A549 (cell line): ENCODE measurements around the gene FER1L5. TPM values are rescaled to one million over a fixed set of nuclear protein-coding genes. Genes with fewer than 3 reads are reported as not detected.
"Not testable (repeated sequence)": the region's sequence is repeated elsewhere in the genome, so short reads cannot be mapped to it uniquely, and the experiment has no call there.

Experiments used
- ATAC-seq, 2 experiments: fragments of 200-7000 bp in 1 of 2; fragments of >200 bp in 1 of 2; cut with Nextera tagmentation in 1 of 2; cut with Tn5 transposase in 1 of 2; 3 replicates each; pipeline versions ENCODE4 v1.8.0 to v1.9.1; 2018 to 2020; ENCODE audit warnings: mild to moderate bottlenecking in 1 of 2, moderate library complexity in 1 of 2
- CTCF ChIA-PET: fragments of 300-600 bp; sonication (Branson Sonifier 250); formaldehyde crosslinking; extraction: SDS; loops from one replicate; lab custom pipeline; 2021; ENCODE audit warnings: antibody characterized with exemption, inconsistent platforms; lab: Yijun Ruan, JAX
- POLR2A ChIA-PET: fragments of 350-600 bp; formaldehyde crosslinking; extraction: SDS; loops from one replicate; lab custom pipeline; 2021; ENCODE audit warnings: antibody characterized with exemption, inconsistent platforms; lab: Yijun Ruan, JAX
- DNase-seq, 2 experiments: peaks; one replicate each; pipeline versions ENCODE4 v3.0.0 to v3.0.0-alpha.2; 2011 to 2016; ENCODE audit warnings: low read depth in 1 of 2, low spot score in 1 of 2
- FAIRE-seq: peaks from 2 replicates; lab custom pipeline; 2011; peaks lifted over from hg19 to GRCh38; lab: Jason Lieb, UNC
- H3K27ac ChIP-seq, 2 experiments: fragments of >200 bp; sonication (Bioruptor Twin); formaldehyde crosslinking; 3 replicates each; pipeline ENCODE4 v1.5.1; 2016 to 2017
- H3K4me1 ChIP-seq: fragments of >200 bp; sonication (Bioruptor Twin); formaldehyde crosslinking; 3 replicates; pipeline ENCODE4 v1.6.1; 2016
- H3K4me2 ChIP-seq: fragments of >200 bp; sonication (Bioruptor Twin); formaldehyde crosslinking; 3 replicates; pipeline ENCODE4 v1.6.1; 2016
- H3K4me3 ChIP-seq: fragments of >200 bp; sonication (Bioruptor Twin); formaldehyde crosslinking; 3 replicates; pipeline ENCODE4 v1.5.1; 2016
- H3K9me3 ChIP-seq: fragments of >200 bp; sonication (Bioruptor Twin); formaldehyde crosslinking; 3 replicates; pipeline ENCODE4 v1.6.1; 2016
- BHLHE40 ChIP-seq: IDR thresholded peaks from 2 replicates; pipeline ENCODE4 v1.6.1; 2012; ENCODE audit warnings: low read depth, low read length, inconsistent platforms
- CBX2 ChIP-seq: fragments of 200-600 bp; sonication (generic); IDR thresholded peaks from 2 replicates; pipeline ENCODE4 v1.6.1; 2016; ENCODE audit warnings: low read depth, mild to moderate bottlenecking, borderline replicate concordance
- CBX8 ChIP-seq: fragments of 200-600 bp; sonication (generic); IDR thresholded peaks from 2 replicates; pipeline ENCODE4 v1.6.1; 2016
- CEBPB ChIP-seq, 2 experiments: fragments of >200 bp in 1 of 2; sonication (Bioruptor Twin) in 1 of 2; formaldehyde crosslinking in 1 of 2; IDR thresholded peaks; 2 replicates each; pipeline ENCODE4 v1.6.1; 2012 to 2016
- CHD2 ChIP-seq: fragments of 150-350 bp; IDR thresholded peaks from 2 replicates; pipeline ENCODE4 v1.6.1; 2014; ENCODE audit warnings: low read length; ENCODE audit not compliant: partially characterized antibody
- CTCF ChIP-seq: fragments of >200 bp; sonication (Bioruptor Twin); formaldehyde crosslinking; IDR thresholded peaks from 3 replicates; pipeline ENCODE4 v1.5.1; 2016
- E2F6 ChIP-seq: IDR thresholded peaks from 2 replicates; pipeline ENCODE4 v1.6.1; 2012; ENCODE audit warnings: low read depth, borderline replicate concordance
- ELK1 ChIP-seq: fragments of 150-350 bp; IDR thresholded peaks from 2 replicates; pipeline ENCODE4 v1.6.1; 2014; ENCODE audit warnings: low read depth, mild to moderate bottlenecking, low read length
- EP300 ChIP-seq, 2 experiments: fragments of >200 bp; sonication (Bioruptor Twin); formaldehyde crosslinking; IDR thresholded peaks; 2 replicates in 1 of 2; 3 replicates in 1 of 2; pipeline ENCODE4 v1.6.1; 2016 to 2017
- FOXS1 ChIP-seq: fragments of 250-450 bp; sonication (Bioruptor Pico); IDR thresholded peaks from 2 replicates; pipeline ENCODE4 v1.5.0; 2020; ENCODE audit warnings: mild to moderate bottlenecking, moderate library complexity
- GATA3 ChIP-seq: IDR thresholded peaks from 2 replicates; pipeline ENCODE4 v1.6.1; 2012; ENCODE audit warnings: borderline replicate concordance
- HES2 ChIP-seq: fragments of >200 bp; sonication (Bioruptor Twin); formaldehyde crosslinking; IDR thresholded peaks from 2 replicates; pipeline ENCODE4 v1.6.1; 2016
- HEYL ChIP-seq: fragments of 250-450 bp; sonication (Bioruptor Pico); IDR thresholded peaks from 2 replicates; pipeline ENCODE4 v1.8.0; 2021; ENCODE audit warnings: mild to moderate bottlenecking, moderate library complexity
- JUNB ChIP-seq: fragments of >200 bp; sonication (Bioruptor Twin); formaldehyde crosslinking; IDR thresholded peaks from 2 replicates; pipeline ENCODE4 v1.6.1; 2016
- MAFK ChIP-seq: fragments of 450-650 bp; IDR thresholded peaks from 2 replicates; pipeline ENCODE4 v1.6.1; 2014; ENCODE audit not compliant: partially characterized antibody
- MAX ChIP-seq: IDR thresholded peaks from 2 replicates; pipeline ENCODE4 v1.6.1; 2012
- NFE2L2 ChIP-seq: fragments of 150-350 bp; conservative IDR thresholded peaks from 2 replicates; pipeline ENCODE4 v1.6.1; 2014; ENCODE audit warnings: low read length
- PBX3 ChIP-seq: IDR thresholded peaks from 2 replicates; pipeline ENCODE4 v1.6.1; 2012
- POLR2A ChIP-seq: IDR thresholded peaks from 2 replicates; pipeline ENCODE4 v1.6.1; 2012; ENCODE audit warnings: mild to moderate bottlenecking, low read length
- RAD21 ChIP-seq, 2 experiments: fragments of >200 bp in 1 of 2; sonication (Bioruptor Twin) in 1 of 2; formaldehyde crosslinking in 1 of 2; IDR thresholded peaks in 1 of 2; conservative IDR thresholded peaks in 1 of 2; 2 replicates in 1 of 2; 3 replicates in 1 of 2; pipeline ENCODE4 v1.6.1; 2012 to 2018; ENCODE audit warnings: inconsistent platforms in 1 of 2
- RARB ChIP-seq: fragments of 250-450 bp; sonication (Bioruptor Pico); IDR thresholded peaks from 2 replicates; pipeline ENCODE4 v1.8.0; 2021; ENCODE audit warnings: mild to moderate bottlenecking, moderate library complexity
- RCOR1 ChIP-seq: fragments of 150-350 bp; IDR thresholded peaks from 2 replicates; pipeline ENCODE4 v1.6.1; 2014; ENCODE audit warnings: antibody characterized with exemption, low read length, low read depth
- TFCP2L1 ChIP-seq: fragments of 250-450 bp; sonication (Bioruptor Pico); IDR thresholded peaks from 2 replicates; pipeline ENCODE4 v1.5.0; 2021; ENCODE audit warnings: mild to moderate bottlenecking
- USF2 ChIP-seq: fragments of 450-650 bp; IDR thresholded peaks from 2 replicates; pipeline ENCODE4 v1.6.1; 2014; ENCODE audit warnings: antibody characterized with exemption
- ZNF302 ChIP-seq: fragments of 250-450 bp; sonication (Bioruptor Pico); IDR thresholded peaks from 2 replicates; pipeline ENCODE4 v1.9.0; 2021; ENCODE audit warnings: inconsistent platforms, mild to moderate bottlenecking, moderate library complexity
- WGBS: methylation state at CpG from one replicate; pipeline ENCODE4 v1.1.6; 2017; ENCODE audit errors: missing lambda C conversion rate; 5-methylcytosine and 5-hydroxymethylcytosine counted together
- polyA plus RNA-seq, 4 experiments: library from polyadenylated mRNA; depleted of rRNA in 3 of 4; stranded (reverse); fragments of >200 nt; fragmentation: RNase III in 1 of 4; extraction: RNeasy Plus Mini Kit Qiagen cat#74134 plus additional on column Dnase treatment in 1 of 4; gene quantifications; 2 replicates in 3 of 4; 3 replicates in 1 of 4; pipeline ENCODE4 v1.2.3, GENCODE V29; 2011 to 2017

The FER1L5 gene
- polyA plus RNA-seq, 2 of the 4 experiments (the other 2 are of a cell fraction): 0.01 TPM; not detected in 1

GRCh38 chr2:96648306-96648930 lies 5.9 kb downstream of the FER1L5 start:
- no peak for DNase-seq
- H3K4me2 ChIP-seq: no peak overlapping the region
- ChIA-PET POLR2A (no interaction called here), CTCF (interaction anchor here (0.5 to 1.9 kb wide), 4 partner anchors 72 to 112 kb away, joined by 3 to 6 read pairs (median 4); partner anchors contain the start of gene CNNM4)
- no peak for ATAC-seq
- 87% methylated on average over 7 of the region's 7 CpGs for WGBS
- H3K4me3 ChIP-seq: no peak overlapping the region
- no peak for FAIRE-seq
- TF ChIP-seq CTCF: no peak
- no peak for TF ChIP-seq CBX8
- no peak for TF ChIP-seq RCOR1
- no peak for TF ChIP-seq POLR2A
- no peak for TF ChIP-seq PBX3
- no peak for TF ChIP-seq HES2
- TF ChIP-seq FOXS1 (CRISPR knock-in tag): no peak
- no peak for TF ChIP-seq EP300 (IDR thresholded peaks at IDR 0.05)
- TF ChIP-seq RAD21 (conservative IDR thresholded peaks at IDR 0.05 in 1 of 2, IDR thresholded peaks at IDR 0.05 in 1 of 2): no peak
- no peaks in the 10 kb centered on the region for H3K9me3 ChIP-seq
- H3K27ac ChIP-seq: no peak overlapping the region
- H3K4me1 ChIP-seq: no peaks in the 10 kb centered on the region

GRCh38 chr2:96649342-96649741 lies 6.8 kb downstream of the FER1L5 start:
- FAIRE-seq: no peak
- CTCF ChIA-PET: interaction anchor here (0.5 to 1.9 kb wide), 4 partner anchors 15 to 108 kb away, joined by 3 to 6 read pairs (median 4); no protein-coding TSS in a partner anchor

GRCh38 chr2:96651793-96652192 lies 9.2 kb downstream of the FER1L5 start:
- no peak for ATAC-seq
- no peak overlapping the region for H3K4me2 ChIP-seq
- no peak for TF ChIP-seq TFCP2L1
- TF ChIP-seq GATA3: no peak
- no peak for TF ChIP-seq ELK1
- no peak for TF ChIP-seq ZNF302
- TF ChIP-seq JUNB: no peak
- TF ChIP-seq MAFK: no peak
- TF ChIP-seq CBX2: no peak
- TF ChIP-seq BHLHE40: no peak
- no peak for TF ChIP-seq CBX8
- no peak for TF ChIP-seq E2F6
- TF ChIP-seq CHD2: no peak
- TF ChIP-seq MAX: no peak
- no peak for TF ChIP-seq HEYL
- no peak for TF ChIP-seq RAD21 (conservative IDR thresholded peaks at IDR 0.05 in 1 of 2, IDR thresholded peaks at IDR 0.05 in 1 of 2)
- TF ChIP-seq CEBPB (IDR thresholded peaks at IDR 0.05): no peak
- no peak for TF ChIP-seq FOXS1 (CRISPR knock-in tag)
- no peak for TF ChIP-seq USF2
- TF ChIP-seq, all 56 proteins: peak for 0

More at GRCh38 chr2:96649342-96649741, 6.8 kb downstream of the FER1L5 start:
- no peaks in the 10 kb centered on the region for H3K9me3 ChIP-seq
- no peak for TF ChIP-seq RARB (CRISPR knock-in tag)
- TF ChIP-seq NFE2L2: no peak
- TF ChIP-seq POLR2A: 0 out of 2 replicates have a peak, but pooled peaks have one; percentile 8
- TF ChIP-seq RCOR1: no peak
- no peaks in the 10 kb centered on the region for H3K4me1 ChIP-seq
- no peak overlapping the region for H3K4me2 ChIP-seq
- POLR2A ChIA-PET: interaction anchor here (3.3 kb wide), 1 partner anchor 11 kb away, joined by 13 read pairs; the partner anchor contains the start of gene KANSL3
- ATAC-seq (no peak), DNase-seq (no peak)
- no peak overlapping the region for H3K4me3 ChIP-seq
- no peak overlapping the region for H3K27ac ChIP-seq
- WGBS: 83% methylated on average over 1 of the region's 1 CpG

GRCh38 chr2:96654791-96655190 lies 12.2 kb downstream of the FER1L5 start:
- not testable (repeated sequence) for DNase-seq, H3K9me3 ChIP-seq, FAIRE-seq, H3K4me3 ChIP-seq, H3K27ac ChIP-seq, H3K4me1 ChIP-seq, H3K4me2 ChIP-seq, ATAC-seq
- ChIA-PET POLR2A (interaction anchor here (0.7 kb wide), 1 partner anchor 18 kb away, joined by 8 read pairs; no protein-coding TSS in a partner anchor), CTCF (interaction anchor here (1.4 kb wide), 1 partner anchor 12 kb away, joined by 5 read pairs; the partner anchor contains the start of gene FER1L5)
- WGBS: 59% methylated on average over 7 of the region's 7 CpGs

More at GRCh38 chr2:96651793-96652192, 9.2 kb downstream of the FER1L5 start:
- no peak for DNase-seq
- Histone ChIP-seq H3K4me3 (no peak overlapping the region), H3K4me1 (no peaks in the 10 kb centered on the region), H3K27ac (no peak overlapping the region), H3K9me3 (no peaks in the 10 kb centered on the region)
- WGBS: 73% methylated on average over 7 of the region's 8 CpGs
- FAIRE-seq: no peak
- ChIA-PET CTCF (interaction anchor here (0.5 to 1.4 kb wide), 4 partner anchors 11 to 26 kb away, joined by 3 to 4 read pairs (median 3); no protein-coding TSS in a partner anchor), POLR2A (interaction anchor here (3.3 kb wide), 1 partner anchor 14 kb away, joined by 13 read pairs; the partner anchor contains the start of gene KANSL3)
